Stimulated activated CD4-positive, alpha-beta T cell treated with anti-CD3 and anti-CD28 coated beads, Interleukin-12 subunit alpha, Interleukin-12 subunit beta, amount 100 ng/mL, for 48 hours (primary cell): ENCODE measurements around the gene KMT2B.

Source experiments
- DNase-seq, 3 donors: peaks; one replicate each; pipeline ENCODE4 v3.0.0-alpha.2; 2020; ENCODE audit warnings: low read depth in 2 of 3, low spot score in 1 of 3

KMT2B gene

GRCh38 chr19:35776102-35776788, 58.4 kb downstream of the KMT2B start:
- no peak for DNase-seq

GRCh38 chr19:35777086-35777841, 59.5 kb downstream of the KMT2B start:
- DNase-seq, result no peak

GRCh38 chr19:35777961-35778360, 60.2 kb downstream of the KMT2B start:
- DNase-seq, result no peak

GRCh38 chr19:35779033-35779432, 61.2 kb downstream of the KMT2B start:
- DNase-seq, result no peak

- no peak for DNase-seq
Measured at GRCh38 chr19:35780058-35780457, 62.3 kb downstream of the KMT2B start.

- DNase-seq, result no peak
Measured at GRCh38 chr19:35780717-35781116, 62.9 kb downstream of the KMT2B start.

GRCh38 chr19:35781650-35782049, 63.8 kb downstream of the KMT2B start:
- DNase-seq, result no peak

- no peak for DNase-seq
Measured at GRCh38 chr19:35782589-35782988, 64.8 kb downstream of the KMT2B start.

- DNase-seq, result no peak
Measured at GRCh38 chr19:35783469-35784434, 65.9 kb downstream of the KMT2B start.

- no peak for DNase-seq
Measured at GRCh38 chr19:35784503-35785338, 66.9 kb downstream of the KMT2B start.

GRCh38 chr19:35785339-35785627, 67.5 kb downstream of the KMT2B start:
- DNase-seq, result no peak

- DNase-seq, result no peak
Measured at GRCh38 chr19:35786299-35787160, 68.7 kb downstream of the KMT2B start.

GRCh38 chr19:35787227-35787799, 69.5 kb downstream of the KMT2B start:
- DNase-seq, result no peak
